ENCODE measurements around the gene ZMYM5. TPM values are rescaled to one million over a fixed set of nuclear protein-coding genes. Genes with fewer than 3 reads are reported as not detected.

The ZMYM5 gene
- total RNA-seq, 6 experiments from 2014 or later, result 3.8 to 6.9 (median 4.4) TPM

- no peak for DNase-seq
- ATAC-seq, result peak in 2 of 4 donors; percentile 37 to 38
- H3K27ac ChIP-seq, result no peak overlapping the region
- TF ChIP-seq POLR2A (IDR thresholded peaks at IDR 0.05) (no peak), CTCF (IDR thresholded peaks at IDR 0.05) (peak; percentile 13 to 32 (median 18))
- intact Hi-C loops (cut with DNase I), result no loop called here
- H3K27me3 ChIP-seq, result no peaks in the 10 kb centered on the region
- no peaks in the 10 kb centered on the region for H3K36me3 ChIP-seq
- no peaks in the 10 kb centered on the region for H3K9me3 ChIP-seq
- H3K4me1 ChIP-seq, result no peaks in the 10 kb centered on the region
- 56% methylated on average over 4 of the region's 4 CpGs for WGBS (ENCODE audit: insufficient coverage, low coverage, low lambda C conversion rate, missing lambda C conversion rate)
- H3K4me3 ChIP-seq, result no peak overlapping the region
These were observed 25.4 kb upstream of the ZMYM5 start for GRCh38 chr13:19888799-19889198.

DNA sequence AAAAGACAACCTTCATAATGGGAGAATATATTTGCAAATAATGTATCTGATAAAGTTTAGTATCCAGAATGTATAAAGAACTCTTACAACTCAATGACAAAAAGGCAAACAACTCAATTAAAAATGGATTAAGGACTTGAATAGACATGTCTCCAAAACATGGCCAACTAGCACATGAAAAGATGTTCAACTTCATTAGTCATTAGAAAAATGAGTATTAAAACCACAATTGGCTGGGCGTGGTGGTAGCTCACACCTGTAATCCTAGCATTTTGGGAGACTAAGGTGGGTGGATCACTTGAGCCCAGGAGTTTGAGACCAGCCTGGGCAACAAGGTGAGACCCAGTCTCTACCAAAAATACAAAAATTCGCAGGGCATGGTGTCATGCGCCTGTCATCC lies 18.8 kb upstream of the ZMYM5 start:
- ATAC-seq (no peak), DNase-seq (no peak)
- Histone ChIP-seq H3K9me3 (no peaks in the 10 kb centered on the region), H3K27me3 (no peaks in the 10 kb centered on the region), H3K4me3 (no peak overlapping the region), H3K36me3 (no peaks in the 10 kb centered on the region), H3K27ac (no peak overlapping the region), H3K4me1 (no peaks in the 10 kb centered on the region)
- TF ChIP-seq CTCF (IDR thresholded peaks at IDR 0.05), result no peak
- no peak for TF ChIP-seq POLR2A (IDR thresholded peaks at IDR 0.05)
- intact Hi-C loops (cut with DNase I), result no loop called here
- 78% methylated on average over 1 of the region's 3 CpGs for WGBS (ENCODE audit: insufficient coverage, low coverage, low lambda C conversion rate, missing lambda C conversion rate)

DNA sequence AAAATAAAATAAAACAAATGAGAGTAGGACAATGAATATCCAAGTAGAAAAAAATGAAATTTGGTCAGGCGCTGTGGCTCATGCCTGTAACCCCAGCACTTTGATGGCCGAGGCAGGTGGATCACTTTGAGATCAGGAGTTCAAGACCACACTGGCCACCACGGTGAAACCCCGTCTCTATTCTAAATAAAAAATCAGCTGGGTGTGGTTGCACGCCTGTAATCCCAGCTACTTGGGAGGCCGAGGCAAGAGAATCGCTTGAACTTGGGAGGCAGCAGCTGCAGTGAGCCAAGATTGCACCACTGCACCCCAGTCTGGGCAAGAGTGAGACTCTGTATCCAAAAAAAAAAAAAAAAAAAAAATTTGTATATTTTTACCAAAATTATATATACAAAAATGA lies 18.2 kb upstream of the ZMYM5 start:
- intact Hi-C loops (cut with DNase I), result no loop called here

DNA sequence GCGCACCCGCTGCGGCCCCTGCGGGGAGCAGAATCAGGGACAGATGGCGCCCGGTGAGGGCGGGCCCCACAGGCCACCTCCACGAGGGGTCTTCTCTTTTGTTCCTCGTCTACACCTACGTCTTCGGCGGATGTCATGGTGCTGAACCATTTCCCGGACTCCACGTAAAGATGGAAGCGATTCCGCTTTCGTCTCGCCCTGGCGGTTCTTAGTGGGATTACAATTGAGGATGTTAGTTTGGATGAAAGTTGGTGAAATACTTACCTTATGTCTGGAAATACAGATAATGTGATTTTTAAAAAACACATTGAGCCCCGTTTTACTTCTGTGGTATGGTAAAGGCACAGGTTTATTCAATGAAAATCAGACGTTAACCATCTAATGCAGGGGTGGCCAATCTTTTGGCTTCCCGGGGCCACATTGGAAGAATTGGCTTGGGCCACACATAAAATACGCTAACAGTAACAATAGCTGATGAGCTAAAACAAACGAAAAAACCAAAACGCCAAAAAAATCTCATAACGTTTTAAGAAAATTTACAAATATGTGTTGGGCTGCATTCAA lies 1.4 kb upstream of the ZMYM5 start:
- Histone ChIP-seq H3K27me3 (no peaks in the 10 kb centered on the region), H3K4me3 (peak overlapping the region; percentile 56 to 87 (median 75)), H3K27ac (peak overlapping the region; percentile 95 to 99 (median 97)), H3K9me3 (no peaks in the 10 kb centered on the region), H3K4me1 (peaks cover 0 to 18% (median 9%) of the 10 kb centered on the region in 4 donors), H3K36me3 (no peaks in the 10 kb centered on the region)
- DNase-seq (peak in 1 of 3 donors; percentile 69), ATAC-seq (peak in 3 of 4 donors; percentile 7 to 29 (median 16))
- TF ChIP-seq CTCF (IDR thresholded peaks at IDR 0.05) (peak; percentile 52 to 69 (median 58)), POLR2A (IDR thresholded peaks at IDR 0.05) (no peak)
- intact Hi-C loops (cut with DNase I), result no loop called here
- WGBS (ENCODE audit: insufficient coverage, low coverage, low lambda C conversion rate, missing lambda C conversion rate), result 14% methylated on average over 19 of the region's 26 CpGs

More for the DNA sequence above, 18.2 kb upstream of the ZMYM5 start:
- DNase-seq (no peak), ATAC-seq (no peak)
- Histone ChIP-seq H3K4me3 (no peak overlapping the region), H3K9me3 (no peaks in the 10 kb centered on the region), H3K27ac (no peak overlapping the region), H3K27me3 (no peaks in the 10 kb centered on the region), H3K4me1 (no peaks in the 10 kb centered on the region), H3K36me3 (no peaks in the 10 kb centered on the region)
- 89% methylated on average over 7 of the region's 7 CpGs for WGBS (ENCODE audit: insufficient coverage, low coverage, low lambda C conversion rate, missing lambda C conversion rate)
- TF ChIP-seq POLR2A (IDR thresholded peaks at IDR 0.05) (no peak), CTCF (IDR thresholded peaks at IDR 0.05) (no peak)
